NCI-H82 treated with DMSO at 0.1 percent for 48 hours (cell line): ENCODE data around the gene THSD7A.
A peak's percentile ranks its signal among the peaks of the same experiment; 100 is the strongest.

ENCODE experiments used
- DNase-seq: peaks from one replicate; lab custom pipeline; 2025; ENCODE audit not compliant: unreplicated experiment; lab: John Stamatoyannopoulos, UW

Gene THSD7A, protein sequence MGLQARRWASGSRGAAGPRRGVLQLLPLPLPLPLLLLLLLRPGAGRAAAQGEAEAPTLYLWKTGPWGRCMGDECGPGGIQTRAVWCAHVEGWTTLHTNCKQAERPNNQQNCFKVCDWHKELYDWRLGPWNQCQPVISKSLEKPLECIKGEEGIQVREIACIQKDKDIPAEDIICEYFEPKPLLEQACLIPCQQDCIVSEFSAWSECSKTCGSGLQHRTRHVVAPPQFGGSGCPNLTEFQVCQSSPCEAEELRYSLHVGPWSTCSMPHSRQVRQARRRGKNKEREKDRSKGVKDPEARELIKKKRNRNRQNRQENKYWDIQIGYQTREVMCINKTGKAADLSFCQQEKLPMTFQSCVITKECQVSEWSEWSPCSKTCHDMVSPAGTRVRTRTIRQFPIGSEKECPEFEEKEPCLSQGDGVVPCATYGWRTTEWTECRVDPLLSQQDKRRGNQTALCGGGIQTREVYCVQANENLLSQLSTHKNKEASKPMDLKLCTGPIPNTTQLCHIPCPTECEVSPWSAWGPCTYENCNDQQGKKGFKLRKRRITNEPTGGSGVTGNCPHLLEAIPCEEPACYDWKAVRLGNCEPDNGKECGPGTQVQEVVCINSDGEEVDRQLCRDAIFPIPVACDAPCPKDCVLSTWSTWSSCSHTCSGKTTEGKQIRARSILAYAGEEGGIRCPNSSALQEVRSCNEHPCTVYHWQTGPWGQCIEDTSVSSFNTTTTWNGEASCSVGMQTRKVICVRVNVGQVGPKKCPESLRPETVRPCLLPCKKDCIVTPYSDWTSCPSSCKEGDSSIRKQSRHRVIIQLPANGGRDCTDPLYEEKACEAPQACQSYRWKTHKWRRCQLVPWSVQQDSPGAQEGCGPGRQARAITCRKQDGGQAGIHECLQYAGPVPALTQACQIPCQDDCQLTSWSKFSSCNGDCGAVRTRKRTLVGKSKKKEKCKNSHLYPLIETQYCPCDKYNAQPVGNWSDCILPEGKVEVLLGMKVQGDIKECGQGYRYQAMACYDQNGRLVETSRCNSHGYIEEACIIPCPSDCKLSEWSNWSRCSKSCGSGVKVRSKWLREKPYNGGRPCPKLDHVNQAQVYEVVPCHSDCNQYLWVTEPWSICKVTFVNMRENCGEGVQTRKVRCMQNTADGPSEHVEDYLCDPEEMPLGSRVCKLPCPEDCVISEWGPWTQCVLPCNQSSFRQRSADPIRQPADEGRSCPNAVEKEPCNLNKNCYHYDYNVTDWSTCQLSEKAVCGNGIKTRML (N-terminal part only)

DNA sequence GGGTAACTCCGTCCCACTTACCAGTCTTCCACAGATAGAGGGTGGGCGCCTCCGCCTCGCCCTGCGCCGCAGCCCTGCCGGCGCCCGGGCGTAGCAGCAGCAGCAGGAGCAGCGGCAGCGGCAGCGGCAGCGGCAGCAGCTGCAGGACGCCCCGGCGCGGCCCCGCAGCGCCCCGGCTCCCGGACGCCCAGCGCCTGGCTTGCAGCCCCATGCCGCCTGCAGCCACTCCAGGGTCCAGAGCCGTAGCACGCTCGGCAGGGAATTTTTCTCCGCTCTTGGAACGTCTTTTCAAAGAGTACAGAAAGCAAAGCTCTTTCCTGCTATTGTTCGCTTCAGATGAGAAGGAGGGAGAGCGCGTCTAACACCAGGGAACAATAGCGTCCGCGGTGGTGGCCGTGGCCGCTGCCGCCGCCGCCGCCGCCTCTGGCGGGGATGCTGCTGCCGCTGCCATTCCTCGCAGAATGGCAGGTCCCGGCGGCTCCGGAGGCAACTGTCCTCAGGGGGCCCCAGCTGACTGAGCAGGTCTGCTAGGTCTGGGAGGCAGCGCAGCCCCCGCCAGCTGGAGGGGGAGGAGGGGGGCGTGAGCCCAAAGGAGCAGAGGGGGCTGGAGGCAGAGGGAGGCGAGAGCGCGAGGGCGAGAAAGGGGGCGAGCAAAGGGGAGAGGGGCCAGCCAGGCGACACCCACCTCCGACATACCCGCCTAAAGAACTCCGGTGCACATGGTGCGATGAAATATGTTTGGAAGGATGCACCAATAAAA, at the start of gene THSD7A:
TSS of gene THSD7A (minus strand) at position 463 of the 760 bp plus-strand sequence. CDS start at position 211, 252 bp downstream.
- peak; percentile 37 for DNase-seq

DNA sequence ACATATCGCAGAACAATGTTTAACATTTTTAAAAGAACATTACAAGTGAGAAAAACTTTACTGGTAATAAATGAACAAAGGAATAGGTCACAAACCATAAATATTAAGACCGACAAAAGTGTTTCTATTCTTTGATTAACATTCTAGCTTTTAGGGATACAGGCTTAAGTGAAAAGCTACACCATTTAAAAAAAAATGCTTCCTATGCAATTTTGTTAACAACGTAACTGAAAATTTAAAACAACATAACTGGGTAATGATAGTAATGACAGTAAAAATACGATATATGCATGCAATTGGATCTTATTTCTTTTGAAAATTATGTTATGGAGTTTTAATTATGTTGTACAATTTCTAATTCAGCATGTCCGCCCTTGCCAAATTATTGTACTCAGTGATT, 49.7 kb upstream of the THSD7A start:
- no peak for DNase-seq

DNA sequence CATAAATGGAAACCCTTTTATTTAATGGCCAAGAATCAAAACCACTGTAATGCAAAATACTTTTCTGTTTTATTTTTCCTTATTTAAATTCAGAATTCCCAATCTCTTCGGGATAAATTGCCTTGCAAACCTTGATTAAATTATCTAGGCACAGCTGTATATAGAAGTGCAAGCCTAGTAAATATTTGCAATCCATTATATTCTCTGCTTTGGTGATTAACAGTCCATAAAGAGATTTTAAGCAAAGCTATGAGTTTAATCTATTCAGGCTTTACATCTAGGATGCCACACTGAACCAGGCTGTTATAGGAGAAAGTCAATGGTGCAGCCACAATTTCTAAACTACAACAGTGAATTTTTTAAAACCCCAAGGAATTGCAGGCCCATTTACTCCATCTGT, 43.6 kb upstream of the THSD7A start:
- no peak for DNase-seq

DNA sequence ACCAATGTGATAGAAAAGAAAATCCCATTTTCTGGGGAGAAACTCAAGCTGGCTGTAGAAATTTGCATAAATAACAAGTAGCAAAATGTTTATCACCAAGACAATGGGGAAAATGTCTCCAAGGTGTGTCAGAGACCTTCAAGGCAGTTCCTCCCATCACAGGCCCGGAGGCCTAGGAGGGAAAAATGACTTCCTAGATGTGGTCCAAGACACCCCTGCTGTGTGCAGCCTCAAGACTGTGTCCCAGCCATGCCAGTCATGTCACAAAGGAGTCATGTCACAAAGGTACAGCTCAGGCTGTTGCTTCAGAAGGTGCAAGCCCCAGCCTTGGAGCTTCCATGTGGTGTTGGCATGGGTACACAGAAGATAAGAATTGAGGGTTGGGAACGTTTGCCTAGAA, 33.7 kb upstream of the THSD7A start:
- DNase-seq = no peak

DNA sequence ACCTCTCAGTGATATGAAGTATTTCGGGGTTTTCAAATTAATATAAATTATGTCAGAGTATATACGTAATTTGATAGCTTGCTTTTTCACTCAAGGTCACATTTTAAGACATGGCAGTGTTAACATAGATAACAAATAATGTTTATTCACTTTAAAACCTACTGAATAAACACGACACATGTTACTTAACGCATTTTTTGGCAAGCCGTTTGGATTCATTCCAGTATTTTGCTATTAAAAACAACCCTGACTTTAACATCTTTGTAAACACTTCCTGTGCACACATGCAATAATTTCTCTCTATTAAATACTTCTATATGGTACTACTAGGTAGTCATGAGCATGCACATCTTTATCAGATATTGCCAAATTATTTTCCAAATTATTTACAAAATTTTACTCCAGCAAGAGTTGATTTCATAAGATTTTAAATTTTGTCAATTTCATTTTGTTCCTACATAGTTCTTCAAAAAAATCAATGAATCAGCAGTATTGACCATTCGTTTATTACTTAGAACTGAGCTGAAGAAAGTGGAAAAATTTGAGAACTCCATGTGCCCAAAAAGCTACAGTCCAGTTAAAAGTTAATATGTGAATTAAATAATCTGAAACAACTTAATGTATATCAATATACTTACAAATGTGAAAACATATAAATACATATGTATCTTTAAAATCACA, 26.8 kb upstream of the THSD7A start:
- DNase-seq = no peak

DNA sequence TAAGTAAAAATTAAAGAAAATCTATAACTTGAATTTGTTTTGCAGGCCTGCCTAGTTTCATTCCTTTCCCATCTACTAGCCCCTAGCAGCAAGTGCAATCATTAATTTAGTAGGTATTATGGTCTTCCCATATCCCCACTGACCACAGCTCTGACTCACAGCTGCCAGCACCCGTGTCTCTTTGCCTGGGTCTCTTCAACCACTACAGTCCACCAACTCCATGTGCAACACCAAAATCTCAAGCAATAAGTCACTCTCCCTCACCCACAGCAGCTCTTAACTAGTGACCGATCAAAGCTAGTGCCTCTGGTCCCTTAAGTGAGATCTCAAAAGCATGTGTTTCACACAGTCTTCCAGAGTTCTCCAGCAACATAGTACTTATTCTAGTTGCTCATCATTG, 26.0 kb upstream of the THSD7A start:
- no peak for DNase-seq

DNA sequence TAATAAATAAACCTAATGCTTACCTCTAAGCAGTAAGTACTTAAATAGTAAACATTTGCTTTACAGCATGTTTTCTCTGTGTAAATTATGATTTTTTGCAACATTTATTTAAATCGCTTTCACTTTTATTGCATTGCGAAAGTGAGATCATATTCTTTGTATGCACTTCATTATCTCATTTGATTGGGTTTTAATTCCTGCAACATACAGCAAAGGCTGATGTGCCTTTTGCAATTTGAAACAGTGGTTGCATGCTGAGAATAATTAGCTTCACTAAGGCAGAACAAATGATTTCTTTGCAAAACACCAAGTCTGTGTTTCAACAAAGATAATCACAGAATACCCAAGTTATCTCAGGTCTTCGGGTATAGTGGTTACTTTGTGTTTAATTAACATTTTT, 16.3 kb upstream of the THSD7A start:
- no peak for DNase-seq

DNA sequence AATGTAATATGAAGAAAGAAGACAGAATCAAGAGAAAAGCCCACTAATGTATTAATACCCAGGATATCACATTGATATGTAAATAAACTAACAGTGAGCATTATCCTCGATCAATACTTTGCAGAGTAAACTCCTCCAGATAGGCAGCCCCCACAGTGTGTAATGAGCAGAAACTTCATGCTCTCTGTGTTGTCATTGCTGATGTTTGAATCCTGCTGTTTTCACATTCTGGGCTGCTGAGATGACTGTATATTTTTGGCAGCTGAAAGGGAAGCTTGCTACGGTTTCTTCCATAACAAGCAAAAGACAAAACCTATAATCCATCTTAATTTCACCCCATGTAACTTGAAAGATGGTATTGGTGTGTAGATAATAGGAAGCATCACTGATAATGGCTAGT, 15.3 kb upstream of the THSD7A start:
- DNase-seq = no peak

DNA sequence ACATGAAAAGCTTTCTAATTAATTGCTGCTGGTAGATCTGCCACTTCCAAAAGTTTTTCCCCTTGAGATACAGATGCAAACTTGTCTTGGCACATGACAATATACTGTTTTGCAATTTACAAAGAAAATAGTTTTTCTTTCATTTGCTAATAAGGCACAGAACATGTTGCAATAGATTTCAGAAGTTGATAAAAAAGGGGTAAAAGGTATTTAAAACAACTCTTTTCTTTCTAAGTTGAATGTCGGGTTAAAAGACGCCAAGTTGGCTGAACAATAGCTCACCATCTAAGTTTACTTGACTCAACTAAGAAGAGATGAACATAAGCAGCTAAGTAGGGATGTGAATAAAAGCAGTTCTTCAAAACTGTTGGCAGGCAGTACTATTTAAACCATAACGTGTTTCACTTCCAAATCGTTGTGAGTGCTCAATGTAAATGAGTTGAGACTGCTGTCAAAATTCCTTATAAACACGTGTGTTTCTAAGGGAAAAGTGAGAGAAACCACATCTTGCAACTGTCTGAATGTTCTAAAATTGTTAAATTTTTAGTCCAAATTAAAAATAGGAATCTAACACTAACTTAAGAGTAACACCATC, 14.5 kb upstream of the THSD7A start:
- no peak for DNase-seq

DNA sequence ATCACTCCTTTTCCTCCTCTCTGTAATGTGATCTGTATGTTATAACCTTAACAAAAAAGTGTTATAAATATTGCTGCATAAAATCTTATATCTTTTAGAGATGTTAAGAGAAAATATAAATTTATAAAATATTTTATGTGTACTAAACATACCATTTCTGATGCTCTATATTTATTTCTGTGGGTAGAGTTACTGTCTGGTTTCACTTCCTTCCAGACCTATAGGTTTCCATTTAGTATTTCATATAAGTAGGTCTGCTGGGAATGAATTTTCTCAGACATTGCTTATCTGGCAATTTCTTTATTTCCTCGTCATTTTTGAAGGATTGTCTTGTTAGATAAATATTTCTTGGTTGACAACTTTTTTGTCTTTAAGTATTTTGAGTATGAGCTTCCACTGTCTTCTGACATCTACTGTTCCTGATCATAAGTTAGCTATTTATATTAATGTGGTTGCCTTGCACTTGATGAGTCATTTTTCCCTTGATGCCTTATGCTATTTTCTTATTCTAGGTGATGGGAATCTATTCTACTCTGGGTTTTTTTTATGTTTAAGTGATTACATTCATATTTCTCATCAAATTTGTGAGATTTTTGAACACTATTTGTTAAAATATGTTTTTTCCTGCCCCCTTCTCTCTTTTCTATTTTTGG, 11.2 kb upstream of the THSD7A start:
- no peak for DNase-seq

DNA sequence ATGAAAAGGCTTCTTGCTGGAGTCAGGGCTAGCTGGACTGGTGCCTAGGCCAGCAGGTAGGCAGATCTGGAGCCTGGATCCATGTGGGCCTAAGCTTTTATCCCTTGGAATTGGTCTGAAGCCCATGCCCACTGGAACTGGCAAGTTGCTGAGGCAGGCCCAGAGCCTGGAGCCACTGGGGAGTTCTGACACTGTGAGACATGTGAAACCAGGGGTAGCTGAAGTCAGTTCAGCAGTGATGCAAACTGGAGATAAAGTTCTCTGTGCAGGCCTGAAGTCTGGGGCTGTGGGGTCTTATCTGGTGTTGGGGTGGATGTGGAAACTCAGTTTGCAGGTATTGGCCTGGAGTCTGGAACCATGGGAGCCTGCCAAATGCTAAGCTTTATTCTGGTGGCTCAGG, 9.7 kb upstream of the THSD7A start:
- no peak for DNase-seq

DNA sequence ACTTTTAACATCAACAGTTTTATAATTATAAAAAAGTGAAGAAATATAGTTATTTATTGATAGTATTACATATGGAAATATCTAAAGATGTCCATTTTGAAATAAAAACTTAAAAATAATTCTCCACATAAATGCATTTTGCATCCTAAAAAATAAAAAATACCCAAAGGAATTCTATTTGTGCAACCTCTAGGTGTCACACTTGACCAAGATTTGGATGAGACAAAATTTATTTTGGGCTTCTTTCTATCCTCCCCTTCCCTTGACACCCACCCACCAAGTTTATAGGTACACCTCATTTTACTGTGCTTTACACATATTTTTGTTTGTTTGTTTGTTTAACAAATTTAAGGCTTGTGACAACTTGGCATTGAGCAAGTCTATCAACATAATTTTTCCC, 3.3 kb upstream of the THSD7A start:
- DNase-seq = peak; percentile 3

DNA sequence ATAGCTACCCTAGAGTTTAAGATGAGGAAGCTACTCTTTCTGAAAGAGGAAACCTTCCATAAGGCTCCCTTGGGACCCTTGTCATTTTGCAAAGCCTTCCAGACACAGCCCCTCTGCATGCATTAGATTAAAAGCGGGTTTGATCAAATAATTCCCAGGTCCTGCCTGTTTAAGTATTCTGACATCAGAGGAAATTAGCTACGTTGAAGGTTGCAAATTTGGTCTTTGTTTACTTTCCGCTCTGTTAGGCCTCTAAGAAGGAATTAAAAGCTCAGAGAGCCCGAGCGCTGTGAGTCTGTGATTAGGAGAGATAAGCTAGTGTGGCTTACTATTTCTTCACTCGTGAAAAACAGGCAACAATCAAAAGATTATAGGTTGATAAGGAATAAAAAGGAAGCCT, 1.4 kb upstream of the THSD7A start:
- peak; percentile 89 for DNase-seq

DNA sequence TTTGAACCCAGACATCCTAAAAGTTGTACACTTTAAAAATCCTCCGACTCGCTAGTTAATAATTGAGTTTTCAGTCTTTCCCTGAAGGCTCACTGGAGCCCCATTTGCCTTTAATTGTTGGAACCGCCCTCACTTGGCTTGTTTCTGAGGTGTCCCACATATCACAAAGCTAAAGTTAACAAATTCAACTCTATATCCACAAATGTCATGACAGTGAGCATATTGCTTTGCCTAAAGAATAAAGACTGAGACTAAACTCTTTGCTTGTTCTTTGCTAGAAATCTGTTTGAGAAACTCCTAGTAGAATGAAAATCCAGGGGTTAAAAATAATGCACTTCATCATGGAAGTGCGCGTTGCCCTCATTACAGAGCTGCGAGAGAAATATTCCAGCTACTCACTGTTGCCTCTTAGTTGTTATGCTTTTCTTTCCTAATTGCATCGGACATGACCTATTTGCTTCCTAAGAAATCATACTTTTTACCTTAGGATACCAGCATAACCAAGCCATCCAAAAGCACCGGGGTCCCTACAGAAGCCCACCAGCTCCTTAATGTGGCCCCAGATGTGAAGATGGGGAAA, 752 bp downstream of the THSD7A start:
- no peak for DNase-seq

DNA sequence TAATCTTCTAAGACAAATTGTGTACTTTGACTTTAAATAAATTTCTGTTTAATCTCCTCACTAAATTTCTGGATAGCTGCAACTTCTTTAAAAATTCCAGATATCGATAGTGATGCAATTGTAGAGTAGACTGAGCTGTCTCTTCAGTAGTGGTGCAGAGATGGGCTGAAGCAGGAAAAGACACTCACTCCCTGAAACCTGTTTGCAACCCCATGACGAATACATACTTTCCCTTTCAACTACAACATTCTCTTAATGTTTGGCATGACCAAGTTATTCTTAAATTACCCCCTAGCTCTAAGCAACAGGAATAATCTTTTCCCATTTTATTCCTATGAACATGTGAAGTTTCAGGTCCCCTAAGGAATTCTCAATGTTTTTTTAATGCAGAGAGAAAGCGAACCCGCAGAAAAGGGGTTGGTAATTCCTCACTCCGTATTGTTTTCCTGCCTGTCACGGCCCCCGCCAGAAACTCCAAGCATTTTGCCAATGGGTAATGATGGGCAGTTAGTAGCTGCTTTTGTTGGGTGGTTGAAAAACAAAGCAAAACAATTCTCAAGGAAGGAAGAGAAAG, 1.3 kb downstream of the THSD7A start:
- no peak for DNase-seq

DNA sequence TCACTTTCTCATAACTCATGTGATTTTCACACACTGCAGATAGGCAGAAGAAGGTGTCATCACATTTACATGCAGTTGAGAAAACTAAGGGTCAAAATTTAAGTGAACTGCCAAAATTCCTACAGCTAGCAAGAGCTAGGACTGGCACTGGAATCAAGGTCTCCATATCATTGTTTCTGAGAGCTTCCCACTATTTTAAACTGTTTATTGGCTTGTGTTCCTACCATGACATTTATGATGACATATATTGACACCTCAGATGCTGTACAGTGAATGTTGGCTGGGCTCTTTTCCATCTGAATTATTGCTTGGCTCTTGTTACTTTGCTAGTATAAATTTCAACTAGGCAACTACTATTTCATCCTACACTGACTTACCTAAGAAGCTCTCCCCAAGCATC, 2.0 kb downstream of the THSD7A start:
- DNase-seq = no peak

DNA sequence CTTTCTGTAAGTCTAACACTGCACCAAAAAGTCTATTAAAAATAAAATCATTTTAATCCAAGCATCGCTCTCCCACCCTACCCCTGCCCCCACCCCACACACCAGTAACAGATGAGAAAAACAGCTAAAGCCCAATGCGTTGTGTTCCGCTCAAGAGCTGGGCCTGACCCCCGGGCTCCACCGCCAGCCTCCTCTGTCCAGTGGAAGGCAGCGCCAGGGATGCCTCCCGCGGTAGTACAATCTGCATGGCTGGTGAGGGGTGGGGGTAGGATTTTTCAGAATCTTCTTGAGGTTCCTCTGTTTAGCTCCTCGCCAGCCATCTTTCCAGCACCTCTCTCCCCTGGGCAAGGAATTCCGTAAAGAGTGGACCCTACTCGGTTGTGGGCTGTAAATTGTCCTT, 12.1 kb downstream of the THSD7A start:
- no peak for DNase-seq

DNA sequence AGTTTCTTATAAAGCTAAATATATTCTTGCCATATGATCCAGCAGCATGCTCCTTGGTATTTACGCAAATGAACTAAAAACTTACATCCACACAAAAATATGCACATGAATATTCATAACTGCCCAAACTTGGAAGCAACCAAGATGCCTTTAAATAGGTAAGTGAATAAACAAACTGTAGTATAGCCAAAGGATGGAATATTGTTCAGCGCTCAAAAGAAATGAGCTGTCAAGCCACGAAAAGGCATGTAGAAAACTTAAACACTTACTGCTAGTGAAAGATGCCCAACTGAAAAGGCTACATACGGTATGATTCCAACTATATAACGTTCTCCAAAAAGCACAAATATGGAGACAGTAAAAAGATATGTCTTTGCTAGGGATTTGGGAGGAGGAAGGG, 12.7 kb downstream of the THSD7A start:
- no peak for DNase-seq

DNA sequence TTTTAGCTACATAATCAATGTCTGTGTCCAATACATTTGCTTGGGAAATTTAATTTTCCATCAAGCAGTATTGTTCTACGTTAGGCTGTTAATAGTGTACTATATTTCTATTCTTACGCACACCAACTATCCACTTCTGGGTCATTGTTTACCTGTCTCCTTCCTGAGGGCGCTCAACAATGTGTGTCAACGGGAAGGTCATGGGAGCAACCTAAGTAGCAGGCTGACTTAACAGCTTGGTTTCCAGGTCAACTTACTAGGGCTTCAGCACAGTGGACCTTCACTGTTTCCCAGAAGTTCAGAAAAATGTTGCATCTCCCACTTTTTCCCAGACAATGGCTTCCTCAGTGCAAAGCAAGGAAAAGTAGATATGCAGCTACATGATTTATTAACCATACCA, 13.7 kb downstream of the THSD7A start:
- DNase-seq = no peak
